ENCODE data around the gene CCDC85B. TPM values are rescaled to one million over a fixed set of nuclear protein-coding genes. Genes with fewer than 3 reads are reported as not detected.

Gene CCDC85B
- total RNA-seq, 1 donor from 2014 or later: 32.7 TPM

DNA sequence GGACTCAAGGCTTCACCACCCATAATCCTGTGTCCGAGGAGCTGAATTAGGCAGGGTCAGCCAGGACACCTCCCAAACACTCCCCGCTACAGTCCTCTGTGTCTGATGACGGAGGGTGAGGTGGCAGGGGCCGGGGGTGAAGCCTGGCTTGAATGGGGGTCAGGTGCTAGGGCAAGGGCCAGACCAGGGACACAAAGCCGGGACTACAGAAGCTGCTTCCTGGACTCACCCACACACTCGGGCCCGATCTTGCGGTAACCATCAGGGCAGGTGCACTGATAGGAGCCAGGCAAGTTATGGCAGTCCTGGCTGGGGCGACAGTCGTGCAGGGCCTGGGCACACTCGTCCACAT is 20.2 kb upstream of the CCDC85B start:
- intact Hi-C loops (cut with micrococcal nuclease): no loop called here
- Histone ChIP-seq H3K27ac (replicated peaks) (peak overlapping the region; percentile 98), H3K4me3 (peak overlapping the region; percentile 76), H3K4me1 (peaks cover 54% of the 10 kb centered on the region), H3K27me3 (ENCODE audit: low read depth) (no peaks in the 10 kb centered on the region), H3K9me3 (replicated peaks) (no peaks in the 10 kb centered on the region), H3K36me3 (peaks cover 41% of the 10 kb centered on the region)
- TF ChIP-seq, protein P1, sequence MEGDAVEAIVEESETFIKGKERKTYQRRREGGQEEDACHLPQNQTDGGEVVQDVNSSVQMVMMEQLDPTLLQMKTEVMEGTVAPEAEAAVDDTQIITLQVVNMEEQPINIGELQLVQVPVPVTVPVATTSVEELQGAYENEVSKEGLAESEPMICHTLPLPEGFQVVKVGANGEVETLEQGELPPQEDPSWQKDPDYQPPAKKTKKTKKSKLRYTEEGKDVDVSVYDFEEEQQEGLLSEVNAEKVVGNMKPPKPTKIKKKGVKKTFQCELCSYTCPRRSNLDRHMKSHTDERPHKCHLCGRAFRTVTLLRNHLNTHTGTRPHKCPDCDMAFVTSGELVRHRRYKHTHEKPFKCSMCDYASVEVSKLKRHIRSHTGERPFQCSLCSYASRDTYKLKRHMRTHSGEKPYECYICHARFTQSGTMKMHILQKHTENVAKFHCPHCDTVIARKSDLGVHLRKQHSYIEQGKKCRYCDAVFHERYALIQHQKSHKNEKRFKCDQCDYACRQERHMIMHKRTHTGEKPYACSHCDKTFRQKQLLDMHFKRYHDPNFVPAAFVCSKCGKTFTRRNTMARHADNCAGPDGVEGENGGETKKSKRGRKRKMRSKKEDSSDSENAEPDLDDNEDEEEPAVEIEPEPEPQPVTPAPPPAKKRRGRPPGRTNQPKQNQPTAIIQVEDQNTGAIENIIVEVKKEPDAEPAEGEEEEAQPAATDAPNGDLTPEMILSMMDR (IDR thresholded peaks at IDR 0.05; ENCODE audit: borderline replicate concordance): no peak
- peak; percentile 12 for DNase-seq

DNA sequence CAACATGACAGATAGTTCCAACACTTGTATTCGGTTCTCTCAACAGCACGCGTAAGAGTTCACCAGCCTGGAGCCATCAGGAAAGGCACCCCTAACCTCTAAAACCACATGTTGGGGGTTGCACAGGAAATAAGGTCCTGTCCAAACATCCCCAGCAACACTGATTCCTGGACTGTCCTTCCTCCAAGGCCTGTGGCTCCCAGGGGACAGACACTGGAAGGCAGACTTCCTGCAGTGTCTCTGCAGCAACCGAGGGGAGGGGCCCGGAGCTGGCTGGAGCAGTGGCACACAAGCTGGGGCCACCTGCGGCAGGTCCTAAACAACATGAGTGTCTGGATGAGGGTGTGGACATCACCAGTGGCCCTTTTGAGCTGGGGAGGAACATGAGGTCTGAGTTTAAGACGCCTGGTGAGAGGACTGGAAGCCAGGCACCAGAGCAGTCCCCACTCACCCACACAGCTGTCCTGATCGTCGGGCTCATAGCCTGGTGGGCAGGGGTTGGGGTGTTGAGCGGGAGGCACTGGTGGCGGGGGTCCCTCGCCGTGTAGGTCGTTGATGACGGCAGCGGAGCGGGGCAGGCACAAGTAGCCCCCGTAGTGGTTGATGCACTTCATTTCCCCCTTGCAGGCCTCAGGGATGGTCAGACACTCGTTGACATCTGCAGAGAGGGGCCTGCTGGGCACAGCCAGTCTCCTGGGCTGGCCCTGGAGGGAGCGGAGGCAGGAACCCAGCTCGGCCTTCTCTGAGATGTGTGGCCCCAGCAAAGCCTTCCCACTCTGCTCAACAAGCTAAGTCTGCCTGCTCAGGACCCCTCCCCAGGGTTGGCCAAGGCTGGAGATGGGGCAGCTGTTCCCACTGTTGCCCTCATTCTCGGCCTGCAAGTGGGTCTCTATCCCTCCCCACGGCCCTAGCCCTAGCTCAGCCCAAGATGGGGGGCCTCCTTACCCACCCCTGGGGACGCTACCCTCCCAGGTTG is 19.5 kb upstream of the CCDC85B start:
- intact Hi-C loops (cut with micrococcal nuclease): no loop called here
- H3K36me3 ChIP-seq: peaks cover 34% of the 10 kb centered on the region
- peak overlapping the region; percentile 98 for H3K27ac ChIP-seq (replicated peaks)
- H3K9me3 ChIP-seq (replicated peaks): no peaks in the 10 kb centered on the region
- peak; percentile 72 for DNase-seq
- no peaks in the 10 kb centered on the region for H3K27me3 ChIP-seq (ENCODE audit: low read depth)
- TF ChIP-seq, protein P1 (IDR thresholded peaks at IDR 0.05; ENCODE audit: borderline replicate concordance): no peak
- peak overlapping the region; percentile 76 for H3K4me3 ChIP-seq
- H3K4me1 ChIP-seq: peaks cover 54% of the 10 kb centered on the region

DNA sequence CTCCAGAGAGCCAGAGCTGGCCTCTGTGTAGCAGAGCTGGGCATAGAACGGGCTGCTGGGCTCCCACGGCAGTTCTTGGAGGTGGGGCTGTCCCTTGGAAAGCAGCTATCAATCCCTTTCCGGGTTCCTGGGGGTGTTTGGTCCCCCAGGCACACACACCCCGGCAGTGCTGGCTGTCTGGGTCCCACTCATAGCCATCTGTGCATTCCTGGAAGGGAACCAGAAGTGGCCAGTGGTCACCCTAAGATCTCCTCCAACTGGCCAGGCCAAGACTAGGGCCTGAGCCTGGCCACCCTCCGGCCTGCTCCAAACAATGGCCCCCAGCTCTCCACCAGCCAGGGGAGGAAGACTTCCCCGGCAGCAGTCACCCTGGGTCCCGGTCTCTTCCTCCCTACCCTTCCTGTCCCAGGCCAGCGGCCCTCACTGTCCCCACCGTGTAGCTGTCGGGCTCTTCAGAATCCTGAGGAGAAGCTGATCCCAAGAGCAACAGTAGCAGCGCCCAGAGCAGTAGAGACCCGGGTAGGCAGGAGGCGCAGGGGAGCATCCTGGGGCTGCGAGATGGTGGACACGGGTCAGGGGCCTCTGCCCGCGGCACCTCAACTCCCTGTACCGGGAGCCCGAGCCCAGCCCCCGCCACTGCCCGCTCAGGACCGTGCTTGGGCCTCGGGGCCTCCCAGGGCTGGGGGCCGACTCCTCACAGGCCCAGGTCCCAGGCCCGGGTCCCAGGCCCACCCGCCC is 18.5 kb upstream of the CCDC85B start:
- H3K4me1 ChIP-seq: peaks cover 54% of the 10 kb centered on the region
- TF ChIP-seq, protein P1 (IDR thresholded peaks at IDR 0.05; ENCODE audit: borderline replicate concordance): peak; percentile 34
- no peaks in the 10 kb centered on the region for H3K27me3 ChIP-seq (ENCODE audit: low read depth)
- peak overlapping the region; percentile 98 for H3K27ac ChIP-seq (replicated peaks)
- DNase-seq: peak; percentile 48
- peak overlapping the region; percentile 76 for H3K4me3 ChIP-seq
- intact Hi-C loops (cut with micrococcal nuclease): no loop called here
- no peaks in the 10 kb centered on the region for H3K9me3 ChIP-seq (replicated peaks)
- peaks cover 24% of the 10 kb centered on the region for H3K36me3 ChIP-seq

DNA sequence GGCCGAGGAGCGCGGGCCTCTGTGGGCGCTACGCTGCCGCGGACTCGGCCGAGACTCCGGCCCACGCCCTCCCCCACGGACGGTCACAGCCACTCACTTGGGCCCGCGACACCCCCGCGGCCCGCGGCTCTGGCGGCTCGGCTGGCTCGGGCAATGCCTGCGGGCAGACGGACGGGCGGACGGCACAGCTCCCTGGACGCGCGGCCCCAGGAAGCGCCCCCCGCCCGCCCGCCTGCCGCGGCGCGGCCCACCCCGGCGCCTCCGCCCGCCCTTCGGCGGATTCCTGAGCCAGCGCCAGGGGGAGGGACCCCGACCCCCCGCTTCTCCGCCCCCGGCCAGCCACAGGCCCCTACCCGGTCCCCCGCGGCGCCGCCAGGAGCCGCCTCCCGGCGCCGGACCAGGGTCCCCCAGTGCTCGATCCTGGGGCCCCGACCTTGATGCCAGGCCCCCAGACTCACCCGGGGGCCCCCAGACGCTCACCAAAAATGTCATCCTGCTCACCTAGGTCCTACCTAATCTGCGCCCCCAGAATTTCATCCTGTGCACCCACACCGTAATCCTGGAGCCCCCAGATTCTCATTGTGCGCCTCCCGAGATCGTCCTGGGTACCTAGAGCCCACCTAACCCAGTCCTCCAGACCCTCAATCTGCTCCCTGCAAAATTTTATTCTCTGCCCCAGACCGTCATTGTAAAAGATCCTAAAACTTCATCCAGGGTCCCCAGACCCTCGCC is 17.7 kb upstream of the CCDC85B start, which contains the start of gene EFEMP2:
TSS of gene EFEMP2 (minus strand) at position 215 of the 732 bp plus-strand sequence. CDS start 446 bp downstream, outside the sequence.
- peaks cover 17% of the 10 kb centered on the region for H3K36me3 ChIP-seq
- no peaks in the 10 kb centered on the region for H3K9me3 ChIP-seq (replicated peaks)
- TF ChIP-seq, protein P1 (IDR thresholded peaks at IDR 0.05; ENCODE audit: borderline replicate concordance): no peak
- H3K27me3 ChIP-seq (ENCODE audit: low read depth): no peaks in the 10 kb centered on the region
- peak within 1 kb of the TSS; percentile 76 for H3K4me3 ChIP-seq
- peak; percentile 61 for DNase-seq
- H3K27ac ChIP-seq (replicated peaks): peak within 1 kb of the TSS; percentile 98
- peaks cover 48% of the 10 kb centered on the region for H3K4me1 ChIP-seq
- intact Hi-C loops (cut with micrococcal nuclease): no loop called here
